Liver (tissue), 9 donors: Measurements from ENCODE around the gene KIAA0930. TPM values are rescaled to one million over a fixed set of nuclear protein-coding genes. Genes with fewer than 3 reads are reported as not detected.

Source experiments
- DNase-seq: peaks from one replicate; pipeline ENCODE4 v3.0.0-alpha.2; 2017; ENCODE audit warnings: low spot score
- H3K27ac ChIP-seq, 2 donors: one replicate each; pipeline ENCODE4 v1.7.0; 2013; ENCODE audit warnings: inconsistent platforms in 2 of 2, low read length in 2 of 2, control low read depth in 1 of 2, low read depth in 1 of 2, mild to moderate bottlenecking in 1 of 2
- H3K27me3 ChIP-seq, 4 donors: one replicate each; pipeline versions ENCODE4 v1.6.1 to v1.7.0; 2013; ENCODE audit warnings: low read length in 3 of 4, inconsistent platforms in 1 of 4, mild to moderate bottlenecking in 1 of 4, moderate library complexity in 1 of 4; ENCODE audit not compliant: control insufficient read depth in 4 of 4, insufficient read depth in 4 of 4
- H3K36me3 ChIP-seq, 4 donors: one replicate each; pipeline versions ENCODE4 v1.6.1 to v1.7.0; 2013; ENCODE audit warnings: low read length in 3 of 4, mild to moderate bottlenecking in 3 of 4, low read depth in 1 of 4, moderate library complexity in 1 of 4; ENCODE audit not compliant: control insufficient read depth in 4 of 4, insufficient read depth in 3 of 4
- H3K4me1 ChIP-seq, 4 donors: one replicate each; pipeline versions ENCODE4 v1.6.1 to v1.7.0; 2013; ENCODE audit warnings: low read length in 3 of 4, mild to moderate bottlenecking in 3 of 4, moderate library complexity in 1 of 4; ENCODE audit not compliant: control insufficient read depth in 4 of 4, insufficient read depth in 4 of 4
- H3K4me3 ChIP-seq, 3 donors: one replicate each; pipeline versions ENCODE4 v1.6.1 to v1.7.0; 2013; ENCODE audit warnings: low read length in 3 of 3, control low read depth in 1 of 3, low read depth in 1 of 3, mild to moderate bottlenecking in 1 of 3
- H3K9ac ChIP-seq, 2 donors: one replicate each; pipeline ENCODE4 v1.7.0; 2013; ENCODE audit warnings: low read length in 2 of 2, mild to moderate bottlenecking in 2 of 2, moderate library complexity in 2 of 2, control low read depth in 1 of 2, low read depth in 1 of 2
- H3K9me3 ChIP-seq, 4 donors: one replicate each; pipeline versions ENCODE4 v1.6.1 to v1.7.0; 2013; ENCODE audit warnings: low read length in 3 of 4; ENCODE audit not compliant: control insufficient read depth in 4 of 4
- EGR1 ChIP-seq, 2 donors: IDR thresholded peaks; 2 replicates each; pipeline ENCODE4 v1.6.1; 2016 to 2018; ENCODE audit warnings: antibody characterized with exemption in 2 of 2, low read depth in 2 of 2
- FOXA1 ChIP-seq: IDR thresholded peaks from 2 replicates; pipeline ENCODE4 v1.6.1; 2016; ENCODE audit warnings: antibody characterized with exemption
- FOXA2 ChIP-seq: IDR thresholded peaks from 2 replicates; pipeline ENCODE4 v1.6.1; 2016; ENCODE audit warnings: antibody characterized with exemption
- GABPA ChIP-seq, 2 donors: IDR thresholded peaks in 1 of 2; conservative IDR thresholded peaks in 1 of 2; 2 replicates each; pipeline ENCODE4 v1.6.1; 2016; ENCODE audit warnings: antibody characterized with exemption in 2 of 2, mild to moderate bottlenecking in 1 of 2, moderate library complexity in 1 of 2
- HNF4A ChIP-seq, 2 donors: conservative IDR thresholded peaks; 2 replicates each; pipeline ENCODE4 v1.6.1; 2016; ENCODE audit warnings: antibody characterized with exemption in 2 of 2, mild to moderate bottlenecking in 2 of 2
- HNF4G ChIP-seq: IDR thresholded peaks from 2 replicates; pipeline ENCODE4 v1.6.1; 2016; ENCODE audit warnings: antibody characterized with exemption
- JUND ChIP-seq, 2 donors: IDR thresholded peaks; 2 replicates each; pipeline ENCODE4 v1.6.1; 2016; ENCODE audit warnings: antibody characterized with exemption in 2 of 2
- NR2F2 ChIP-seq: IDR thresholded peaks from 2 replicates; pipeline ENCODE4 v1.6.1; 2016; ENCODE audit warnings: antibody characterized with exemption
- RAD21 ChIP-seq, 2 donors: IDR thresholded peaks; 2 replicates each; pipeline ENCODE4 v1.6.1; 2016; ENCODE audit warnings: antibody characterized with exemption in 2 of 2, mild to moderate bottlenecking in 2 of 2
- RXRA ChIP-seq, 2 donors: IDR thresholded peaks; 2 replicates each; pipeline ENCODE4 v1.6.1; 2017 to 2018; ENCODE audit warnings: antibody characterized with exemption in 2 of 2, mild to moderate bottlenecking in 1 of 2
- SP1 ChIP-seq: IDR thresholded peaks from 2 replicates; pipeline ENCODE4 v1.6.1; 2018; ENCODE audit warnings: antibody characterized with exemption, mild to moderate bottlenecking
- TAF1 ChIP-seq: conservative IDR thresholded peaks from 2 replicates; pipeline ENCODE4 v1.6.1; 2016; ENCODE audit warnings: antibody characterized with exemption, mild to moderate bottlenecking
- YY1 ChIP-seq: IDR thresholded peaks from 2 replicates; pipeline ENCODE4 v1.6.1; 2016; ENCODE audit warnings: antibody characterized with exemption, mild to moderate bottlenecking
- WGBS: extraction: QIAGEN DNeasy Blood & Tissue Kit; methylation state at CpG from one replicate; pipeline ENCODE4 v1.1.7; 2013; 5-methylcytosine and 5-hydroxymethylcytosine counted together
- polyA plus RNA-seq, 2 donors: library from polyadenylated mRNA; stranded (reverse) in 1 of 2; unstranded in 1 of 2; fragments of 200-250 nt in 1 of 2; fragments of >200 nt in 1 of 2; fragmentation: Nextera tagmentation in 1 of 2; extraction: Ambion mirVana in 1 of 2; gene quantifications; one replicate each; pipeline versions ENCODE4 v1.2.1 to v1.2.3, GENCODE V29; 2013 to 2015
- total RNA-seq, 2 donors: library from RNA; depleted of rRNA; stranded (reverse); fragments of >200 nt; gene quantifications; one replicate each; pipeline ENCODE4 v1.2.3, GENCODE V29; 2014
- TF ChIP-seq, protein P1 (sequence below): IDR thresholded peaks from 2 replicates; pipeline ENCODE4 v1.6.1; 2016; ENCODE audit warnings: antibody characterized with exemption, mild to moderate bottlenecking
- TF ChIP-seq, protein P2 (sequence below): IDR thresholded peaks from 2 replicates; pipeline ENCODE4 v1.6.1; 2016; ENCODE audit warnings: antibody characterized with exemption
- TF ChIP-seq, protein P3 (sequence below): fragments of 150-350 bp; IDR thresholded peaks from 2 replicates; pipeline ENCODE4 v1.5.1; 2017; ENCODE audit warnings: improper control_type of control experiment, low read depth, low read length; ENCODE audit not compliant: missing input control
- TF ChIP-seq, protein P4 (sequence below): IDR thresholded peaks from 2 replicates; pipeline ENCODE4 v1.6.1; 2016; ENCODE audit warnings: antibody characterized with exemption
- TF ChIP-seq, protein P5 (sequence below): IDR thresholded peaks from 2 replicates; pipeline ENCODE4 v1.6.1; 2016; ENCODE audit warnings: antibody characterized with exemption
- donor health status: healthy.
- donor health status: healthy.
- donor health status: healthy.
- donor health status: healthy.
- donor health status: healthy.

Gene KIAA0930
- total and polyA plus RNA-seq, 4 donors, result 6.1 to 30.0 (median 17.6) TPM

DNA sequence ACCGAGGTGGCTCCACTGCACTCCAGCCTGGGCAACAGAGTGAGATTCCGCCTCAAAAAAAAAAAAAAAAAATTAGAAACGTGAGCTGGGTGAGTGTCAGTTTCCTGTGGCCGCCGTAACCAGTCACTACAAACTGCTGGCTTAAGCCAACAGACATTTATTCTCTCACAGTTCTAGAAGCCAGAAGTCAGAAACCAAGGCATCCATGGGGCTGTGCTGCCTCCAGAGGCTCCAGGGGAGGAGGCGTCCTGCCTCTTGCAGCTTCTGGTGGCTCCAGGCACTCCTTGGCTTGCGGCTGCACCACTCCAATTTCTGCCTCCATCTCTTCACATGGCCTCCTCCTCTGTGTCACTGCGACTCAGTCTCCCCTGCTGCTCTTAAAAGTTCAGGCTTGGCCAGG lies 11.1 kb upstream of the KIAA0930 start:
- H3K27ac ChIP-seq, result no peak overlapping the region
- whole genome bisulfite sequencing, result 75% methylated on average over 8 of the region's 8 CpGs

More for the DNA sequence above, 11.1 kb upstream of the KIAA0930 start:
- no peak for DNase-seq
- H3K27me3 ChIP-seq, result no peaks in the 10 kb centered on the region
- H3K9ac ChIP-seq, result no peak overlapping the region
- H3K4me1 ChIP-seq, result peaks cover 3 to 20% (median 6%) of the 10 kb centered on the region in 4 donors
- no peak for TF ChIP-seq RXRA (IDR thresholded peaks at IDR 0.05)
- TF ChIP-seq, protein P1, sequence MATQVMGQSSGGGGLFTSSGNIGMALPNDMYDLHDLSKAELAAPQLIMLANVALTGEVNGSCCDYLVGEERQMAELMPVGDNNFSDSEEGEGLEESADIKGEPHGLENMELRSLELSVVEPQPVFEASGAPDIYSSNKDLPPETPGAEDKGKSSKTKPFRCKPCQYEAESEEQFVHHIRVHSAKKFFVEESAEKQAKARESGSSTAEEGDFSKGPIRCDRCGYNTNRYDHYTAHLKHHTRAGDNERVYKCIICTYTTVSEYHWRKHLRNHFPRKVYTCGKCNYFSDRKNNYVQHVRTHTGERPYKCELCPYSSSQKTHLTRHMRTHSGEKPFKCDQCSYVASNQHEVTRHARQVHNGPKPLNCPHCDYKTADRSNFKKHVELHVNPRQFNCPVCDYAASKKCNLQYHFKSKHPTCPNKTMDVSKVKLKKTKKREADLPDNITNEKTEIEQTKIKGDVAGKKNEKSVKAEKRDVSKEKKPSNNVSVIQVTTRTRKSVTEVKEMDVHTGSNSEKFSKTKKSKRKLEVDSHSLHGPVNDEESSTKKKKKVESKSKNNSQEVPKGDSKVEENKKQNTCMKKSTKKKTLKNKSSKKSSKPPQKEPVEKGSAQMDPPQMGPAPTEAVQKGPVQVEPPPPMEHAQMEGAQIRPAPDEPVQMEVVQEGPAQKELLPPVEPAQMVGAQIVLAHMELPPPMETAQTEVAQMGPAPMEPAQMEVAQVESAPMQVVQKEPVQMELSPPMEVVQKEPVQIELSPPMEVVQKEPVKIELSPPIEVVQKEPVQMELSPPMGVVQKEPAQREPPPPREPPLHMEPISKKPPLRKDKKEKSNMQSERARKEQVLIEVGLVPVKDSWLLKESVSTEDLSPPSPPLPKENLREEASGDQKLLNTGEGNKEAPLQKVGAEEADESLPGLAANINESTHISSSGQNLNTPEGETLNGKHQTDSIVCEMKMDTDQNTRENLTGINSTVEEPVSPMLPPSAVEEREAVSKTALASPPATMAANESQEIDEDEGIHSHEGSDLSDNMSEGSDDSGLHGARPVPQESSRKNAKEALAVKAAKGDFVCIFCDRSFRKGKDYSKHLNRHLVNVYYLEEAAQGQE, result no peak
- TF ChIP-seq, protein P2, sequence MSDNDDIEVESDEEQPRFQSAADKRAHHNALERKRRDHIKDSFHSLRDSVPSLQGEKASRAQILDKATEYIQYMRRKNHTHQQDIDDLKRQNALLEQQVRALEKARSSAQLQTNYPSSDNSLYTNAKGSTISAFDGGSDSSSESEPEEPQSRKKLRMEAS, result no peak
- no peak for TF ChIP-seq FOXA2
- TF ChIP-seq RAD21 (IDR thresholded peaks at IDR 0.05), result no peak
- TF ChIP-seq JUND (IDR thresholded peaks at IDR 0.05), result no peak
- TF ChIP-seq SP1, result no peak
- TF ChIP-seq, protein P3, sequence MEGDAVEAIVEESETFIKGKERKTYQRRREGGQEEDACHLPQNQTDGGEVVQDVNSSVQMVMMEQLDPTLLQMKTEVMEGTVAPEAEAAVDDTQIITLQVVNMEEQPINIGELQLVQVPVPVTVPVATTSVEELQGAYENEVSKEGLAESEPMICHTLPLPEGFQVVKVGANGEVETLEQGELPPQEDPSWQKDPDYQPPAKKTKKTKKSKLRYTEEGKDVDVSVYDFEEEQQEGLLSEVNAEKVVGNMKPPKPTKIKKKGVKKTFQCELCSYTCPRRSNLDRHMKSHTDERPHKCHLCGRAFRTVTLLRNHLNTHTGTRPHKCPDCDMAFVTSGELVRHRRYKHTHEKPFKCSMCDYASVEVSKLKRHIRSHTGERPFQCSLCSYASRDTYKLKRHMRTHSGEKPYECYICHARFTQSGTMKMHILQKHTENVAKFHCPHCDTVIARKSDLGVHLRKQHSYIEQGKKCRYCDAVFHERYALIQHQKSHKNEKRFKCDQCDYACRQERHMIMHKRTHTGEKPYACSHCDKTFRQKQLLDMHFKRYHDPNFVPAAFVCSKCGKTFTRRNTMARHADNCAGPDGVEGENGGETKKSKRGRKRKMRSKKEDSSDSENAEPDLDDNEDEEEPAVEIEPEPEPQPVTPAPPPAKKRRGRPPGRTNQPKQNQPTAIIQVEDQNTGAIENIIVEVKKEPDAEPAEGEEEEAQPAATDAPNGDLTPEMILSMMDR, result no peak
- TF ChIP-seq NR2F2, result no peak
- TF ChIP-seq, protein P4, sequence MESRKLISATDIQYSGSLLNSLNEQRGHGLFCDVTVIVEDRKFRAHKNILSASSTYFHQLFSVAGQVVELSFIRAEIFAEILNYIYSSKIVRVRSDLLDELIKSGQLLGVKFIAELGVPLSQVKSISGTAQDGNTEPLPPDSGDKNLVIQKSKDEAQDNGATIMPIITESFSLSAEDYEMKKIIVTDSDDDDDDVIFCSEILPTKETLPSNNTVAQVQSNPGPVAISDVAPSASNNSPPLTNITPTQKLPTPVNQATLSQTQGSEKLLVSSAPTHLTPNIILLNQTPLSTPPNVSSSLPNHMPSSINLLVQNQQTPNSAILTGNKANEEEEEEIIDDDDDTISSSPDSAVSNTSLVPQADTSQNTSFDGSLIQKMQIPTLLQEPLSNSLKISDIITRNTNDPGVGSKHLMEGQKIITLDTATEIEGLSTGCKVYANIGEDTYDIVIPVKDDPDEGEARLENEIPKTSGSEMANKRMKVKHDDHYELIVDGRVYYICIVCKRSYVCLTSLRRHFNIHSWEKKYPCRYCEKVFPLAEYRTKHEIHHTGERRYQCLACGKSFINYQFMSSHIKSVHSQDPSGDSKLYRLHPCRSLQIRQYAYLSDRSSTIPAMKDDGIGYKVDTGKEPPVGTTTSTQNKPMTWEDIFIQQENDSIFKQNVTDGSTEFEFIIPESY, result no peak
- TF ChIP-seq, protein P5, sequence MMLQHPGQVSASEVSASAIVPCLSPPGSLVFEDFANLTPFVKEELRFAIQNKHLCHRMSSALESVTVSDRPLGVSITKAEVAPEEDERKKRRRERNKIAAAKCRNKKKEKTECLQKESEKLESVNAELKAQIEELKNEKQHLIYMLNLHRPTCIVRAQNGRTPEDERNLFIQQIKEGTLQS, result no peak
- TF ChIP-seq EGR1 (IDR thresholded peaks at IDR 0.05; ENCODE audit: low read depth in 2 of 2), result no peak
- no peak for TF ChIP-seq HNF4G
- no peak for TF ChIP-seq GABPA (IDR thresholded peaks at IDR 0.05 in 1 of 2, conservative IDR thresholded peaks at IDR 0.05 in 1 of 2)
- no peak for TF ChIP-seq HNF4A (conservative IDR thresholded peaks at IDR 0.05)
- TF ChIP-seq YY1, result no peak
- TF ChIP-seq TAF1, result no peak
- no peak for TF ChIP-seq FOXA1
- H3K9me3 ChIP-seq, result no peaks in the 10 kb centered on the region
- no peaks in the 10 kb centered on the region for H3K36me3 ChIP-seq
- no peak overlapping the region for H3K4me3 ChIP-seq
